ENCODE measurements around the gene PLA2R1.

The PLA2R1 gene

GRCh38 chr2:160060297-160060696 lies 2.1 kb downstream of the PLA2R1 start:
- Histone ChIP-seq H3K4me1 (ENCODE audit: control insufficient read depth in 2 of 2, insufficient read depth in 1 of 2, low read depth in 1 of 2, low read length in 2 of 2) (peaks cover 2 to 13% of the 10 kb centered on the region in 2 donors), H3K9me3 (replicated peaks in 1 of 2; ENCODE audit: control insufficient read depth in 2 of 2, insufficient read depth in 1 of 2, low read depth in 1 of 2, low read length in 2 of 2) (peaks cover 0 to 1% of the 10 kb centered on the region in 2 donors), H3K18ac (ENCODE audit: low read length) (no peak overlapping the region), H2BK5ac (ENCODE audit: low read length) (no peak overlapping the region), H3K14ac (ENCODE audit: low read length) (no peak overlapping the region), H2BK12ac (ENCODE audit: low read length) (no peak overlapping the region), H2BK15ac (ENCODE audit: low read length) (no peak overlapping the region), H4K91ac (ENCODE audit: low read depth, low read length, poor library complexity) (no peak overlapping the region), H3K23ac (ENCODE audit: low read depth, low read length, poor library complexity) (no peak overlapping the region), H2AK5ac (ENCODE audit: low read depth, low read length) (no peak overlapping the region), H3K27ac (replicated peaks; ENCODE audit: low read length) (no peak overlapping the region), H4K8ac (ENCODE audit: low read depth, low read length) (no peak overlapping the region), H3K9ac (ENCODE audit: low read depth, low read length, poor library complexity) (no peak overlapping the region), H3K79me1 (ENCODE audit: low read depth, low read length) (no peaks in the 10 kb centered on the region), H3K27me3 (ENCODE audit: control insufficient read depth in 3 of 3, insufficient read depth in 3 of 3, low read depth in 1 of 3, low read length in 3 of 3) (peaks cover 0 to 48% (median 20%) of the 10 kb centered on the region in 3 experiments), H3K36me3 (replicated peaks in 1 of 2; ENCODE audit: control insufficient read depth in 2 of 2, insufficient read depth in 2 of 2, low read length in 2 of 2) (no peaks in the 10 kb centered on the region), H3K4ac (ENCODE audit: low read length) (no peak overlapping the region), H2AFZ (ENCODE audit: low read length) (no peak overlapping the region), H3K4me3 (ENCODE audit: low read length in 2 of 2) (no peak overlapping the region), H2BK120ac (ENCODE audit: low read depth, low read length) (no peak overlapping the region), H3K4me2 (ENCODE audit: insufficient read depth, low read length, poor library complexity, severe bottlenecking) (no peak overlapping the region)
- WGBS, 2 donors (ENCODE audit: extremely low coverage in 2 of 2, insufficient read length in 2 of 2, insufficient replicate concordance in 1 of 2), result no CpG with 5 or more reads among the region's 2 CpGs
- no peak for DNase-seq (ENCODE audit: low spot score)

- H3K18ac ChIP-seq (ENCODE audit: low read length), result no peak overlapping the region
- no peaks in the 10 kb centered on the region for H3K9me3 ChIP-seq (replicated peaks in 1 of 2; ENCODE audit: control insufficient read depth in 2 of 2, insufficient read depth in 1 of 2, low read depth in 1 of 2, low read length in 2 of 2)
- no peak overlapping the region for H2BK12ac ChIP-seq (ENCODE audit: low read length)
- H3K4me3 ChIP-seq (ENCODE audit: low read length in 2 of 2), result no peak overlapping the region
- H3K36me3 ChIP-seq (replicated peaks in 1 of 2; ENCODE audit: control insufficient read depth in 2 of 2, insufficient read depth in 2 of 2, low read length in 2 of 2), result no peaks in the 10 kb centered on the region
- H2BK120ac ChIP-seq (ENCODE audit: low read depth, low read length), result no peak overlapping the region
- H3K4ac ChIP-seq (ENCODE audit: low read length), result no peak overlapping the region
- no peak overlapping the region for H2BK5ac ChIP-seq (ENCODE audit: low read length)
- DNase-seq (ENCODE audit: low spot score), result no peak
- H3K14ac ChIP-seq (ENCODE audit: low read length), result no peak overlapping the region
- no peak overlapping the region for H4K8ac ChIP-seq (ENCODE audit: low read depth, low read length)
- peaks cover 0 to 33% (median 11%) of the 10 kb centered on the region in 3 experiments for H3K27me3 ChIP-seq (ENCODE audit: control insufficient read depth in 3 of 3, insufficient read depth in 3 of 3, low read depth in 1 of 3, low read length in 3 of 3)
- no peaks in the 10 kb centered on the region for H3K79me1 ChIP-seq (ENCODE audit: low read depth, low read length)
- peaks cover 4 to 5% of the 10 kb centered on the region in 2 donors for H3K4me1 ChIP-seq (ENCODE audit: control insufficient read depth in 2 of 2, insufficient read depth in 1 of 2, low read depth in 1 of 2, low read length in 2 of 2)
- no CpG with 5 or more reads among the region's 2 CpGs for WGBS, 2 donors (ENCODE audit: extremely low coverage in 2 of 2, insufficient read length in 2 of 2, insufficient replicate concordance in 1 of 2)
- H3K23ac ChIP-seq (ENCODE audit: low read depth, low read length, poor library complexity), result no peak overlapping the region
- H3K4me2 ChIP-seq (ENCODE audit: insufficient read depth, low read length, poor library complexity, severe bottlenecking), result no peak overlapping the region
- no peak overlapping the region for H4K91ac ChIP-seq (ENCODE audit: low read depth, low read length, poor library complexity)
- no peak overlapping the region for H2AK5ac ChIP-seq (ENCODE audit: low read depth, low read length)
- no peak overlapping the region for H3K9ac ChIP-seq (ENCODE audit: low read depth, low read length, poor library complexity)
- no peak overlapping the region for H2AFZ ChIP-seq (ENCODE audit: low read length)
- H3K27ac ChIP-seq (replicated peaks; ENCODE audit: low read length), result no peak overlapping the region
- no peak overlapping the region for H2BK15ac ChIP-seq (ENCODE audit: low read length)
Measured at GRCh38 chr2:160057356-160057755, 5.1 kb downstream of the PLA2R1 start.

- H2BK15ac ChIP-seq (ENCODE audit: low read length), result no peak overlapping the region
- no peak overlapping the region for H2AFZ ChIP-seq (ENCODE audit: low read length)
- no peak overlapping the region for H3K4ac ChIP-seq (ENCODE audit: low read length)
- no peak for DNase-seq (ENCODE audit: low spot score)
- no peak overlapping the region for H3K14ac ChIP-seq (ENCODE audit: low read length)
- WGBS, 2 donors (ENCODE audit: extremely low coverage in 2 of 2, insufficient read length in 2 of 2, insufficient replicate concordance in 1 of 2), result no CpG with 5 or more reads among the region's 7 CpGs
- no peak overlapping the region for H2BK12ac ChIP-seq (ENCODE audit: low read length)
- H3K27ac ChIP-seq (replicated peaks; ENCODE audit: low read length), result no peak overlapping the region
- no peak overlapping the region for H4K91ac ChIP-seq (ENCODE audit: low read depth, low read length, poor library complexity)
- peak overlapping the region; percentile 5 for H3K18ac ChIP-seq (ENCODE audit: low read length)
- no peak overlapping the region for H2BK5ac ChIP-seq (ENCODE audit: low read length)
- no peak overlapping the region for H3K4me2 ChIP-seq (ENCODE audit: insufficient read depth, low read length, poor library complexity, severe bottlenecking)
- no peak overlapping the region for H4K8ac ChIP-seq (ENCODE audit: low read depth, low read length)
- peaks cover 0 to 24% (median 0%) of the 10 kb centered on the region in 3 experiments for H3K27me3 ChIP-seq (ENCODE audit: control insufficient read depth in 3 of 3, insufficient read depth in 3 of 3, low read depth in 1 of 3, low read length in 3 of 3)
- H3K4me1 ChIP-seq (ENCODE audit: control insufficient read depth in 2 of 2, insufficient read depth in 1 of 2, low read depth in 1 of 2, low read length in 2 of 2), result peaks cover 5 to 7% of the 10 kb centered on the region in 2 donors
- H2AK5ac ChIP-seq (ENCODE audit: low read depth, low read length), result no peak overlapping the region
- no peak overlapping the region for H3K4me3 ChIP-seq (ENCODE audit: low read length in 2 of 2)
- H3K79me1 ChIP-seq (ENCODE audit: low read depth, low read length), result no peaks in the 10 kb centered on the region
- H3K9me3 ChIP-seq (replicated peaks in 1 of 2; ENCODE audit: control insufficient read depth in 2 of 2, insufficient read depth in 1 of 2, low read depth in 1 of 2, low read length in 2 of 2), result no peaks in the 10 kb centered on the region
- H3K36me3 ChIP-seq (replicated peaks in 1 of 2; ENCODE audit: control insufficient read depth in 2 of 2, insufficient read depth in 2 of 2, low read length in 2 of 2), result no peaks in the 10 kb centered on the region
- H2BK120ac ChIP-seq (ENCODE audit: low read depth, low read length), result no peak overlapping the region
- no peak overlapping the region for H3K9ac ChIP-seq (ENCODE audit: low read depth, low read length, poor library complexity)
- no peak overlapping the region for H3K23ac ChIP-seq (ENCODE audit: low read depth, low read length, poor library complexity)
Measured at GRCh38 chr2:160055726-160056108, 6.7 kb downstream of the PLA2R1 start.

GRCh38 chr2:160054984-160055725 lies 7.3 kb downstream of the PLA2R1 start:
- H2BK120ac ChIP-seq (ENCODE audit: low read depth, low read length), result no peak overlapping the region
- H3K4me1 ChIP-seq (ENCODE audit: control insufficient read depth in 2 of 2, insufficient read depth in 1 of 2, low read depth in 1 of 2, low read length in 2 of 2), result peaks cover 5 to 7% of the 10 kb centered on the region in 2 donors
- no CpG with 5 or more reads among the region's 7 CpGs for WGBS, 2 donors (ENCODE audit: extremely low coverage in 2 of 2, insufficient read length in 2 of 2, insufficient replicate concordance in 1 of 2)
- no peak overlapping the region for H4K8ac ChIP-seq (ENCODE audit: low read depth, low read length)
- DNase-seq (ENCODE audit: low spot score), result no peak
- no peak overlapping the region for H2AFZ ChIP-seq (ENCODE audit: low read length)
- no peak overlapping the region for H3K23ac ChIP-seq (ENCODE audit: low read depth, low read length, poor library complexity)
- H3K79me1 ChIP-seq (ENCODE audit: low read depth, low read length), result no peaks in the 10 kb centered on the region
- H3K14ac ChIP-seq (ENCODE audit: low read length), result no peak overlapping the region
- no peak overlapping the region for H3K4me3 ChIP-seq (ENCODE audit: low read length in 2 of 2)
- H3K4ac ChIP-seq (ENCODE audit: low read length), result no peak overlapping the region
- no peak overlapping the region for H3K4me2 ChIP-seq (ENCODE audit: insufficient read depth, low read length, poor library complexity, severe bottlenecking)
- H2BK5ac ChIP-seq (ENCODE audit: low read length), result no peak overlapping the region
- H3K18ac ChIP-seq (ENCODE audit: low read length), result no peak overlapping the region
- no peak overlapping the region for H4K91ac ChIP-seq (ENCODE audit: low read depth, low read length, poor library complexity)
- H2BK12ac ChIP-seq (ENCODE audit: low read length), result no peak overlapping the region
- H3K9ac ChIP-seq (ENCODE audit: low read depth, low read length, poor library complexity), result no peak overlapping the region
- H3K27me3 ChIP-seq (ENCODE audit: control insufficient read depth in 3 of 3, insufficient read depth in 3 of 3, low read depth in 1 of 3, low read length in 3 of 3), result peaks cover 0 to 21% (median 0%) of the 10 kb centered on the region in 3 experiments
- no peak overlapping the region for H2AK5ac ChIP-seq (ENCODE audit: low read depth, low read length)
- H3K36me3 ChIP-seq (replicated peaks in 1 of 2; ENCODE audit: control insufficient read depth in 2 of 2, insufficient read depth in 2 of 2, low read length in 2 of 2), result no peaks in the 10 kb centered on the region
- H2BK15ac ChIP-seq (ENCODE audit: low read length), result no peak overlapping the region
- no peak overlapping the region for H3K27ac ChIP-seq (replicated peaks; ENCODE audit: low read length)
- no peaks in the 10 kb centered on the region for H3K9me3 ChIP-seq (replicated peaks in 1 of 2; ENCODE audit: control insufficient read depth in 2 of 2, insufficient read depth in 1 of 2, low read depth in 1 of 2, low read length in 2 of 2)

All from neuronal stem cell (in vitro differentiated cells).